HG03457 (cell line): ENCODE results near the gene JOSD1.
A peak's percentile ranks its signal among the peaks of the same experiment; 100 is the strongest.
"Not testable (repeated sequence)": the region's sequence is repeated elsewhere in the genome, so short reads cannot be mapped to it uniquely, and the experiment has no call there.

Source experiments
- ATAC-seq: cut with Tn5 transposase; IDR thresholded peaks from one replicate; pipeline ENCODE4 v1.9.1; 2021; ENCODE audit warnings: moderate number of reproducible peaks; ENCODE audit not compliant: unreplicated experiment

JOSD1 gene

DNA sequence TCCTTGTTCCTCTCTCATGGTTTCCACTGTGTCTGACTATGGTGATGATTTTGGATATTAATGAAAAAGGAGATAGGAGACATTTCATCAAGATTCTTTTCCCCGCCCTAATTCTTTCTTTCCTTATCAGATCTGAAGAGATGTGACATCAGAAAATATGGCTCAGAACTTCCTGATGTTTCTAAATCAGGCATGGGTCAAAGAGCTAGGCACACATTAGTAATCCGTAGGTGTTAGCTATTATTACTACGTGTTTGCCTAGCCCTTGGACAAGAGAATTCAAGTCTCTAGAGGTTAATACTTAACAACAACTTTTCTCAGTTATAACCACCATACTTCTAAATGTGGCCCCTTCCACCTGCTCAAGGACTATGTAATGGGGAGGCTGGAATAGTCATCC lies 5.8 kb downstream of the JOSD1 start:
- no peak for ATAC-seq

DNA sequence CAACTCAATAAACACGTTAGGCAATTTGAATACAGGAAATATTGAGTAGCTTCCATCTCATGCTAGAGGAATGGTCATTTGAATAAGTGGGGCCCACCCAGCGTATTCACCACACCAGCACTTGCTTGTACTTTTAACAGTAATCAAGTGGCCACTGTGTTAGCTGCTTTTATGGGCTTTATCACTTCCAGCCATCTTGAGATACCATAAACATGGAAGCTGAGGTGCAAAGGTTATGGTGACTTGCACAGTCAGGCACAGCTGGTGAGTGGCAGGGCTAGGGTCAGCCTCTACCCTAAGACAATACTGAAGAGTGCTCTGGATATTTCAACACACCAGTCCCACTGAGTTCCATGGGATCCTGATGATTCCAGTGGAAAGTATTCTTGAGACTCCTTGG lies 6.7 kb downstream of the JOSD1 start:
- no peak for ATAC-seq

GRCh38 chr22:38689651-38690050 lies 11.1 kb downstream of the JOSD1 start:
- no peak for ATAC-seq

DNA sequence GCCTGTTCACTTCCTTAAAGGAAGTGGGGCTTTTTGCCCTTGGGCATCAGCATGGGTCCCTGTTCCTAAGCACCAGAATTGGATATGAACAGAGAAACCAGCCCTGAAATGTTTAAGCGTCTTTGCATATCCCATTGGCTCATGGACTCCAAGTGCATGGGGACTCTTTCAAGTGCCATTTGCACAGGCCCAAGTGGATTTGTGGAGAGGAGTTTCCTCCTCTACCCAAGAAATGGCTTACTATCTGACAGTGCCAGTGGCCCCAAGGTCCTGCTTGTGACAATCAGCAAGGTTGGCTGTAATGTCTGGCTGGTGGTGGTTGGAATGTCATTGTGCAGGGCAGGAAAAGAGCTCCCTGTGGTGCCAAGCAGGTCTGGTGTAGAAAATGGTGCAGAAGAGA lies 15.0 kb downstream of the JOSD1 start:
- no peak for ATAC-seq

- ATAC-seq, result no peak
These were observed 15.8 kb downstream of the JOSD1 start for GRCh38 chr22:38684895-38685294.

DNA sequence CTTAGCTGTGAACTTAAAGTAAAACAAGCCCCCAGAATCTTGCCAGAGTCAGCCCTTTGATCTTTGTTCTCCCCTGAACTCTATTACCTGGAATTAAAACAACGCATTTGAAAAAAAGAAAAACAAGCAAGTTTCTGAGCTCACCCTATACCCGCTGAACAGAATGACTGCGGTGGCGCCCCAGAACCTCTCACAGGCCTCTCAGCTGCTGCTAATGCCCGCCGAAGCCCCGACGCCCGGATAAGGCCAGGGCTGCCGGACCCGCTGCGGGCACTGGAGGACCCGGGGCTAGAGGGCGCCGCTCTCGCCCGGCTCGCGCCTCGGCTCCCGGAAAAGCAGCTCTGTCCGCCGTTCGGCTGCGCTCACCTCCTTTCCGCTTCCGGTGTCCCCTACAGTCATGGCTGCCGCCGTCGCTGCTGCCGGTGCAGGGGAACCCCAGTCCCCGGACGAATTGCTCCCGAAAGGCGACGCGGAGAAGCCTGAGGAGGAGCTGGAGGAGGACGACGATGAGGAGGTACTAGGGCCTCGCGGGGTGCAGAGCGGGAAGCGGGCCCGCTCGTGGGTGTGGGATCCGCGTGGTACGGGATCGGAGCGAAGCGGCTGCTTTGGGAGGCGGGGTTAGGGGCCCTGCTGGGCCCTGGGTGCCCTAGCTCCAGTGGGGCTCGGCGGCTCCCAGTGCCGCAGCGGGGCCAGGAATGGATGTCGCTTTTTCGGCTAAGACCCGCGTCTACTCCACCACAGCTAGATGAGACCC lies 19.0 kb downstream of the JOSD1 start, which contains the start of gene TOMM22:
TSS of gene TOMM22 (plus strand) at position 376 of the 754 bp plus-strand sequence. CDS start at position 398, 22 bp downstream.
- peak; percentile 64 for ATAC-seq

GRCh38 chr22:38675833-38676232 lies 24.9 kb downstream of the JOSD1 start:
- no peak for ATAC-seq

GRCh38 chr22:38674888-38675287 lies 25.9 kb downstream of the JOSD1 start:
- ATAC-seq, result no peak

GRCh38 chr22:38657045-38657909 lies 43.5 kb downstream of the JOSD1 start:
- no peak for ATAC-seq

DNA sequence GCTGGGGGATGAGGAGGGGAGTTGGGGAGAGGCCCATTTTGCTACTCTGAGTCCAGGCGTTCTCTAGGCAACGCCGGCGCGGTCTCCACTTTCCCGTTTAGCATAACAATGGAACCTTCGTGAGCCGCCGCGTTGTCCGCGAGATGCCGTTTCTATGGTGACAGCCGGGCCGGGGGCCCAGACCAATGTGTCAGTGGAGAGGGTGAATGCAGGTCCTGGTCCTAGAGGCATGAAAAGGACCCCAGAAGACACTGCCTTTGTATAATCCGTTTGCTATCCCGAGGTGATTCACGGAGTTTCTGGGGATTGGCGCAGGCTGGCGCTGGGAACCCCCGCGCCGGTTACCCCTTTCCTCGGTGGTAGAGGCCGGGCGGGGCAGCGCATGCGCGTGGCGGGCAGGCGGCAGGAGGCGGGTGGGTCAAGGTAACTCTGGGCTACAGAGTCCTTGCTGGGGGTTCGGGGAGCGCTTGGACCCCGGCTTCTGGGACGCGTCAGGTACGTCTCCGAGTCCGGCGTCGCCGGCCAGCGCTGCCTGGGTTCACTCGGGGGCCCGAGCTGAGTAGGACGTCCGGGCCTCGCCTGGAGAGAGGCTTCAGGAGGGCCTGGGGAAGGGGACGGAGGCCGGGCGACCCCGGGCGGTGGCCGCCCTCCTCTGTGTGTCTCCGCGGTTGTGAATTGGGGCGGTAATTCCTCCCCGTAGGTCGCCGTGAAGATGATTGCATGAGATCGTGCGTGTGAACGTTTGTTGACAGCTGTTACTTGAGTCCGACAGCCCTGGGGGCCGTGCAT lies 44.3 kb downstream of the JOSD1 start, which contains the start of the genes CBY1 and FAM227A:
TSS of gene CBY1 (plus strand) at position 383 of the 789 bp plus-strand sequence. CDS start 11,417 bp downstream, outside the sequence.
TSS of gene FAM227A (minus strand) at position 137 of the 789 bp plus-strand sequence. CDS start 6,224 bp downstream, outside the sequence.
- peak; percentile 53 for ATAC-seq

- no peak for ATAC-seq
These were observed 45.1 kb downstream of the JOSD1 start for GRCh38 chr22:38655519-38656255.

- no peak for ATAC-seq
These were observed 47.0 kb downstream of the JOSD1 start for GRCh38 chr22:38653741-38654140.

GRCh38 chr22:38652859-38653258 lies 47.9 kb downstream of the JOSD1 start:
- no peak for ATAC-seq

- ATAC-seq, result no peak
These were observed 50.8 kb downstream of the JOSD1 start for GRCh38 chr22:38649841-38650522.

DNA sequence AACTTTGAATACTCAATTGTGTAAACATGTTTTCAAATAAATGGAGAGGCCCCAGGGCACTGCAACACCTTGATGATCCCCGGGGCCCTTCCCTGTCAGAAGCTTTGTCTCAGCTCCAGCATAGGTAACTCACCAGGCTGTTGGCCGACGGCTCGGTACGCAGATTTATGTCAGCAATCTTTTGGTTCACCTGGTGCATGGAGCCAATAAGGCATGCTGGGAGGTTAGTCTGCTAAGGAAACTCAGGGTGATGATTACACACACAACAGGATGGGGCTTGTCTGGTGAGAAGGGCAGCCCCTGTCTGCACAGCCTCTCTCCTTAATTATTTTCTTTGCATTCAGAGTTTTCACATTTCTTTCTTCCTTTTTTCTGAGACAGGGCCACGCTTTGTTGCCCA lies 55.3 kb downstream of the JOSD1 start:
- ATAC-seq, result no peak

DNA sequence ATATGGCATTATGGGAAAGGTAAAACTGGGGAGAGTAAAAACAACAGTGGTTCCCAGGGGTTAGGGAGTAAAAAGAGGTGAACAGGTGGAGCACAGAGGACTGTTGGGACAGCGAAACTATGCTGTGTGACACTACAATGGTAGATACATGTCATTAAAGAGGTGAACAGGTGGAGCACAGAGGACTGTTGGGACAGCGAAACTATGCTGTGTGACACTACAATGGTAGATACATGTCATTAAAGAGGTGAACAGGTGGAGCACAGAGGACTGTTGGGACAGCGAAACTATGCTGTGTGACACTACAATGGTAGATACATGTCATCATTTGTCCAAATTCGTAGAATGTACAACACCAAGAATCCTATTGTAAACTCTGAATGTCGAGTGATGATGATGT lies 56.5 kb downstream of the JOSD1 start:
- ATAC-seq, result not testable (repeated sequence)

- no peak for ATAC-seq
These were observed 59.2 kb downstream of the JOSD1 start for GRCh38 chr22:38641476-38642040.

GRCh38 chr22:38638728-38639127 lies 62.0 kb downstream of the JOSD1 start:
- ATAC-seq, result no peak

GRCh38 chr22:38638216-38638615 lies 62.5 kb downstream of the JOSD1 start:
- ATAC-seq, result no peak
